ENCODE data around the gene CDV3.
"Not testable (repeated sequence)": the region's sequence is repeated elsewhere in the genome, so short reads cannot be mapped to it uniquely, and the experiment has no call there.

The CDV3 gene

DNA sequence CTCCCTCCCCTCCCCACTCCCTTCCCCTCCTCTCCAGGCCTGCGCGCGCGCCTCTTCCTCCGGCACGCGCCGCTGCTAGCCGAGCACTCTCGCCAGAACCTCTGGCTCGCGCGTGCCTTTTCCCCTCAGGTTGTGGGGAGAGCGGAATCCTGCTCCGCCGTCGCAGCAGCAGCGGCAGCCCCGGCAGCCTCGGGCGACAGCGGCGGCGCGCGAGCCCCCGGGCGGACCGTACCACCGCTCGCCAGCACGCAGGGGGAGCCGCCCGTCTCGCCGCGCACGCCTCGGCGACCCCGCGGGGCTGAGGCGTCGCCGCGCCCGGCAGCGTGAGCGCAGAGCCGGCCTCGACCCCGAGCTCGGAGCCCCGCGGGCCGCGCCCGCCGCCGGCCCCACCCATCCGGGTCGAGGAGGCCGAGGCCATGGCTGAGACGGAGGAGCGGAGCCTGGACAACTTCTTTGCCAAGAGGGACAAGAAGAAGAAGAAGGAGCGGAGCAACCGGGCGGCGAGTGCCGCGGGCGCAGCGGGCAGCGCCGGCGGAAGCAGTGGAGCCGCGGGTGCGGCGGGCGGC, at the start of gene CDV3:
CDV3 (plus strand) TSS at position 58 of the 566 bp plus-strand sequence; CDS start at position 417, 359 bp downstream.
- DNase-seq (ENCODE audit: low read depth) = no peak
- H3K4me3 ChIP-seq (ENCODE audit: low read depth, low read length) = peak within 1 kb of the TSS; percentile 89

GRCh38 chr3:133523758-133524157, 49.7 kb upstream of the CDV3 start:
- H3K4me3 ChIP-seq (ENCODE audit: low read depth, low read length); DNase-seq (ENCODE audit: low read depth): not testable (repeated sequence)

DNA sequence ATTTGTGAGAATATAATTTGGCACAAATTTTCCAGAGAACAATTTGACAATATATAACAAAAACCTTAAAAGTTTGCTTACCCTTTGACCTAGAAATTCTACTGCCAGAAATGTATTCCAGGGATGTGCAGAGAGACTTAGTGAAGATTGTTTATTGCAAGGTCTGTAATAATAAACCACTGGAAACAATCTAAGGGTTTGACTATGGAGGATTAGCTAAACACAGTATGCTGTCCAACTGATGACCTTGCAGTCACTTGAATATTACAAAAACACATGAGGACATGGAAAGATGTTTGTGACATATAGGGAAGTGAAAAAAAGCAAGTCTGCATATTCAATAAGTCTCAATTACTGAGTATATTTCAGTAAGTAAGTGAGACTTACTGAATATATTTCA, 48.1 kb upstream of the CDV3 start:
- no peak for DNase-seq (ENCODE audit: low read depth)
- H3K4me3 ChIP-seq (ENCODE audit: low read depth, low read length) = no peak overlapping the region

GRCh38 chr3:133527081-133527715, 46.3 kb upstream of the CDV3 start:
- no peak overlapping the region for H3K4me3 ChIP-seq (ENCODE audit: low read depth, low read length)
- DNase-seq (ENCODE audit: low read depth) = no peak

- H3K4me3 ChIP-seq (ENCODE audit: low read depth, low read length) = no peak overlapping the region
- DNase-seq (ENCODE audit: low read depth) = no peak
Observed at GRCh38 chr3:133529809-133530208, 43.7 kb upstream of the CDV3 start.

- peak; percentile 75 for DNase-seq (ENCODE audit: low read depth)
- H3K4me3 ChIP-seq (ENCODE audit: low read depth, low read length) = no peak overlapping the region
Observed at GRCh38 chr3:133531981-133532380, 41.5 kb upstream of the CDV3 start.

DNA sequence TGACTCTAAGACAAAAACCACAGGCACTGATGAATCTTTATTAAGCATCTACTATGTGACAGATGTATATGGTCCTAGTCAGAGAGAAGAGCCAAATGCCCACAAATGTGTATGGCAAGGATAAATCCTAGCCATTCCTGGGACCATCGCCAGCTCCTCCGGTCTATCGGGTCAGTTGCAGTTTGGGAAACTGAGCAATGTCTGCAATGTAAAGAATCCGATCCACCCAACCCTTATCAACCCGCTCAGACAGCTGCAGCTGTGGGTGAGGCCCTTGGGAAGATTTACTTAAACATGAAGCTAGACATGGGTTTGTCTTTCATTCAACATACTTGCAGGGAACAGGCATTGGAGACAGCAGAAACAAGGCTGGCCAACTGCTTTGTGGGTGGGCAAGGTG, 40.5 kb upstream of the CDV3 start:
- peak; percentile 59 for DNase-seq (ENCODE audit: low read depth)
- H3K4me3 ChIP-seq (ENCODE audit: low read depth, low read length) = no peak overlapping the region

DNA sequence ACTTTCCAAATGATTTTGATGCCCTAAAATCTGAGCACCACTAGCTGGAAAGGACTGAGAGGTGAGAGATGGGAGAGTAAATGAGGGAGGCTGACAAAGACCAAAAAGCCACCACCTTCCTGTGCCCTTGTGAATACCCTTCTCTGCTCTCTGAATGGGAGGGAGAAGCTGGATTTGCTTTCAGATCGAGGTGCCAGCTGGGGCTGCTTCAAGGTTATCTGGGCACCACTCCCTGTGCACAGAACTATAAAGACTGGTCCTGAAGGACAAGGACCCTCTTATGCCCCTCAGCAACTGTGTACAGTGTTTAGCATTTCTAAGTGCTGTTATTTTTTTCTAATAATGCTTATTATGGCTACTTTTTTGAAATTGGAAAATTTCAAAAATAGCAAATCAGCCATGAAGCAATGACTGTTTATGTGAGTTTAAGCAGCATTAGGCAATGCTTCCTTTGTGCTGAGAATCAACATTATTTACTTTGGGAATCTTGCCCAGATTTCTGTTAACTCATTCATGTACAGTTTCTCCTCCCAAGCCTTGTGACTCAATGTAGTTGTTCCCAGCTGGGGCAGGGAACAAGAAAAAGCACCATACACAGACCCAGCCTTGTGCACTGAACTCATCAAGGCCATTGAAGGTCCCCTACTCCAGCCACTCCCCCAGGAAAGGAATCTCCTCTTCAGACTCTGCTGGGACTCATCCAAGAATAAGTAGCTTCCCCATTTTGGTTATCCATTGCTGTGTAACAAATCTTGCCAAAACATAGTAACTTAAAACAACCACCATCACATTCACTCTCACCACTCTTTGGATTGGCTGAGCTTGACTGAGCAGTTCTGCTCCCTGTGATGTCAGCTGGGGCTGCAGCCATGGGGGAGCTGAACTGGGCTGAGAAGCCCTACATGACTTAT, 37.3 kb upstream of the CDV3 start:
- H3K4me3 ChIP-seq (ENCODE audit: low read depth, low read length) = no peak overlapping the region

GRCh38 chr3:133537131-133537530, 36.4 kb upstream of the CDV3 start:
- H3K4me3 ChIP-seq (ENCODE audit: low read depth, low read length); DNase-seq (ENCODE audit: low read depth): not testable (repeated sequence)

More for the DNA sequence above, 37.3 kb upstream of the CDV3 start:
- DNase-seq (ENCODE audit: low read depth) = peak; percentile 88

DNA sequence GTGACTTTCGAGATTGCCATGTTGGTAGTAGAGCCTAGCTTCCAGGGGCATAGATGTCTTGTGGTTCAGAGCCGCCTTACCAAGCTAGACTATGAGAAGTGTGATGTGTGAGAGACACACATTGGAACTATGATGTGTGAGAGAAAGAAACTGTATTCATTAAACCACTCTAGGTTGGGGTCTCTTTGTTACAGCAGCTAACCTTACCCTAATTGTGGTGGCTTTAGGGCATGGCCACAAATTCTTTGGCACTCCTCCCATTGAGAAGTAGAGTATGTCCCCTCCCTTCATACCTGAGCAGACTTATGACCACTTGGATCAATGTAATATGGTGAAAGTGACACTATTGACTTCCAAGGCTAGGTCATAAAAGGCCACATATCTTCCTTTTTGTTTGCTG, 35.3 kb upstream of the CDV3 start:
- DNase-seq (ENCODE audit: low read depth) = no peak

DNA sequence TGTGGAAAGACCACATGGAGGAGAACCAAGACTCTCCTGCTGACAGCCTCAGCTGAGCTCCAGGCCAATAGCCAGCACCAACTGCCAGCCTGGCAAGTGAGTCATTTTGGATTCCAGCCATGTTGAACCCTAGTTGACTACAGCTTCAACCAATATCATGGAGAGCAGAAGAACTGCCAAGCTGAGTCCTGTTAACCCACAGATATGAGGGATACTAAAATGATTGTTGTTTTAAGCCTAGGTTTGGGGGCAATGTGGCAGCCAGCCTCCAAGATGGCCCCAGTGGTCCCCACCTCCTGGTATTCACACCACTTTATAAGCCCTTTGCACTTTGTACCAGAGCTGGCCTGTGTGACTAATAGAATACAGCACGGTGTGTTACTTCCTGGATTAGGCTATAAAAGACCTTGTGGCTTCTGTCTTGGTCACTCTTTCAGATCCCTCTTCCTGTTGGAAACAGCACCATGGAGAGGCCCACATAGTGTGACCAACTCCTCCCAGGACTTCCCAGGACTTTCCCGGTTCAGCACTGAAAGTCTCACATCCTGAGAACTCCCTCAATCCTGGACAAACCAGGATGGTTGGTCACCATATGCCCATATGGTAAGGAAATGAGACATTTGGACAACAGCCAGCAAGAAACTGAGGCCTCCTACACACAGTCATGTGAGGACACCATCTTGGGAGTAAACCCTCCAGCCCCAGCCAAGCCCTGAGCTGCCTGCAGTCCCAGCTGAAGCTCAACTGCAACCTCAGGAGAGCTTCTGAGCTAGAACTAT, 32.4 kb upstream of the CDV3 start:
- no peak overlapping the region for H3K4me3 ChIP-seq (ENCODE audit: low read depth, low read length)
- no peak for DNase-seq (ENCODE audit: low read depth)

More for the DNA sequence above, 35.3 kb upstream of the CDV3 start:
- H3K4me3 ChIP-seq (ENCODE audit: low read depth, low read length) = no peak overlapping the region

DNA sequence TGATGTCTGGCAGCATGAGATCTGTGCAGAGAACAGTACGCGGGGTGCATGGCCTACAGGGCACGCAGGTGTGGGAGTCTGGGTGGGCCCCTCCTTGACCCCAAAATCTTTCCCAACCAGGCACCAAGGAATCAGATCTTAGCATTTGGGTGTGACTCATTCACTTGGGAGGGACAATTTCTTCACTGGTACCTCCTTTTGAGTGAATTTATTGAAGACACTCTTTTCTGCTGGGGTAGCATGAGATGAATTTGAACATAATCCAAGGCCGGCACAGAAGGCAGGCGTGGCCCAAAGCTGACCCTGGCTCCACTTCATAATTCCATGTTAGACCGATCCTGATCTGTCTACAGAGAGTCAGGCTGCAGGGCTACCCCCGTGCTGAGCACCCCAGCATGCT, 30.6 kb upstream of the CDV3 start:
- no peak for DNase-seq (ENCODE audit: low read depth)
- H3K4me3 ChIP-seq (ENCODE audit: low read depth, low read length) = no peak overlapping the region

- not testable (repeated sequence) for H3K4me3 ChIP-seq (ENCODE audit: low read depth, low read length); DNase-seq (ENCODE audit: low read depth)
Observed at GRCh38 chr3:133544983-133545382, 28.5 kb upstream of the CDV3 start.

DNA sequence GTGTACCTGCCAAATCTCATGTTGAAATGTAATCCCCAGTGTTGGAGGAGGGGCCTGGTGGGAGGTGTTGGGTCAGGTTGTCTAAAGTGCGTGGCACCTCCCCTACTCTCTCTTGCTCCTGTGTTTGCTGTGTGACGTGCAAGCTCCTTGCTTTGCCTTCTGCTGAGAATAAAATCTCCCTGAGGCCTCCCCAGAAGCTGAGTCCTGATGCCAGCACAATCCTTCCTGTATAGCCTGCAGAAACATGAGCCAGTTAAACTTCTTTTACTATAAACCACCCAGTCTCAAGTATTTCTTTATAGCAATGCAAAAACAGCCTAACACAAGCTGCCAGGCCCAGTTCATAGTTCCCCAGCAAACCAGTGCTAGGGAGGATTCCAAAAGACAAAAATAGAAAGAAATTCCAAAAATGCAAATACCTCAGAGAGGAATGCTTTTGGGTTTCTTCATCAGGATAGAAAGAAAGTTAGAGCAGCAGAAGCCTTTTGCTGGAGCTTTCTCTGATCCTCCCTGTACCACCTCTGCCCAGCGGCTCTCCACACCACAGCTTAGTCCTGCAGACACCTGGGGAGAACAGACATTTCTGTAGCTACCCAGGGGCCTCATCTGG, 25.9 kb upstream of the CDV3 start:
- DNase-seq (ENCODE audit: low read depth) = no peak
- no peak overlapping the region for H3K4me3 ChIP-seq (ENCODE audit: low read depth, low read length)

- no peak for DNase-seq (ENCODE audit: low read depth)
- H3K4me3 ChIP-seq (ENCODE audit: low read depth, low read length) = no peak overlapping the region
Observed at GRCh38 chr3:133548090-133548489, 25.4 kb upstream of the CDV3 start.

- no peak overlapping the region for H3K4me3 ChIP-seq (ENCODE audit: low read depth, low read length)
- no peak for DNase-seq (ENCODE audit: low read depth)
Observed at GRCh38 chr3:133549565-133549964, 23.9 kb upstream of the CDV3 start.

- not testable (repeated sequence) for DNase-seq (ENCODE audit: low read depth)
Observed at GRCh38 chr3:133551589-133551988, 21.9 kb upstream of the CDV3 start.

DNA sequence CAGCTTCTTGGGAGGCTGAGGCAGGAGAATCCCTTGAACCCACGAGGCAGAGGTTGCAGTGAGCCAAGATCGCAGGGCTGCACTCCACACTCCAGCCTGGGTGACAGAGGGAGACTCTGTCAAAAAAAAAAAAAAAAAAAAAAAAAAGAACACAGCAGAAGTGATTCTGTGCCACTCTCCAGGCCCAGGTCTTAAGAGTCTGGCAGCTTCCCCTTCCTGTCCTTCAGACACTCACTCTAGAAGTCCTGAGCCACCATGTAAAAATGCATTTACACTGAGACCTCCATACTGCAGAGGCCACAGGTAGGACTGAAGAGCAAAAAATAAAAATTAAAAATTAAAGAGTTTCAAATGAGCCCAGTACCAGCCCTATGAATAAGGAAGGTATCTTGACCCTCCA, 11.8 kb upstream of the CDV3 start:
- DNase-seq (ENCODE audit: low read depth) = no peak
- no peak overlapping the region for H3K4me3 ChIP-seq (ENCODE audit: low read depth, low read length)

More at GRCh38 chr3:133551589-133551988, 21.9 kb upstream of the CDV3 start:
- not testable (repeated sequence) for H3K4me3 ChIP-seq (ENCODE audit: low read depth, low read length)

DNA sequence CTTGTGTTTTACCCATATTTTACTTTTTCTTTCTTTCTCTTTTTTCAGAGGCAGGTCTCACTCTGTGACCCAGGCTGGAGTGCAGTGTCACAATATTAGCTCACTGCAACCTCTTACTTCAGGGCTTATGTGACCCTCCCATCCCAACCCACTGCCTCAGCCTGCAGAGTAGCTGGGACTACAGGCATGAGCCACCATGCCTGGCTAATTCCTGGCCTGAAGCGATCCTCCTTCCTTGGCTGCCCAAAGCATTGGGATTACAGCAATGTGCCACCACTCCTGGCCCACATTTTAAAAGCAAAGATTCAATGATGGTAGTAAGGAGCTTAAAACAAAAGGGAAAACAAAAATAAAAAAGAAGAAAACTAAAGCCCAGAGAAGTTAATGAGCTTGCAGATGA, 11.1 kb upstream of the CDV3 start:
- H3K4me3 ChIP-seq (ENCODE audit: low read depth, low read length) = no peak overlapping the region
- DNase-seq (ENCODE audit: low read depth) = no peak
